GM12878 (cell line): Measurements from ENCODE around the gene PRPF38A.

ENCODE experiments used
- CHD1 ChIP-seq: IDR thresholded peaks from 2 replicates; pipeline ENCODE4 v1.6.1; 2012; ENCODE audit warnings: low read depth, low read length, improper control_type of control experiment
- CTCF ChIP-seq, 3 experiments: IDR thresholded peaks in 2 of 3; conservative IDR thresholded peaks in 1 of 3; 2 replicates each; pipeline ENCODE4 v1.5.1; 2011; ENCODE audit warnings: low read depth in 3 of 3, low read length in 3 of 3, mild to moderate bottlenecking in 3 of 3, control low read depth in 2 of 3, moderate library complexity in 2 of 3, inconsistent platforms in 1 of 3, mixed read lengths in 1 of 3; ENCODE audit not compliant: control insufficient read depth in 2 of 3, insufficient read depth in 1 of 3; ENCODE audit errors: extremely low read depth in 1 of 3
- EZH2 ChIP-seq: IDR thresholded peaks from 2 replicates; pipeline ENCODE4 v1.6.1; 2012; ENCODE audit warnings: low read depth, mild to moderate bottlenecking, control low read depth, inconsistent platforms, low read length, borderline replicate concordance; ENCODE audit not compliant: control insufficient read depth
- NFXL1 ChIP-seq: fragments of 450-650 bp; IDR thresholded peaks from 2 replicates; pipeline ENCODE4 v1.6.1; 2017; ENCODE audit warnings: antibody characterized with exemption, mild to moderate bottlenecking, borderline replicate concordance
- POLR2A ChIP-seq: IDR thresholded peaks from 2 replicates; pipeline ENCODE4 v1.6.1; 2011; ENCODE audit warnings: low read depth, mild to moderate bottlenecking, low read length
- POLR2AphosphoS5 ChIP-seq: IDR thresholded peaks from 2 replicates; pipeline ENCODE4 v1.6.1; 2011; ENCODE audit warnings: mild to moderate bottlenecking, low read length, inconsistent platforms
- SREBF2 ChIP-seq: IDR thresholded peaks from 2 replicates; pipeline ENCODE4 v1.6.1; 2012; ENCODE audit warnings: mild to moderate bottlenecking, low read length
- YY1 ChIP-seq: IDR thresholded peaks from 2 replicates; pipeline ENCODE4 v1.6.1; 2011; ENCODE audit warnings: low read depth, mild to moderate bottlenecking, low read length

GRCh38 chr1:52420713-52421112, 16.3 kb downstream of the PRPF38A start:
- no peak for TF ChIP-seq EZH2
- TF ChIP-seq CTCF (IDR thresholded peaks at IDR 0.05 in 2 of 3, conservative IDR thresholded peaks at IDR 0.05 in 1 of 3; ENCODE audit: control insufficient read depth in 2 of 3, extremely low read depth in 1 of 3, insufficient read depth in 1 of 3, low read depth in 3 of 3, low read length in 3 of 3): no peak
- TF ChIP-seq CHD1: no peak
- TF ChIP-seq SREBF2: no peak
- TF ChIP-seq NFXL1: no peak
- TF ChIP-seq POLR2A: no peak
- no peak for TF ChIP-seq YY1
- no peak for TF ChIP-seq POLR2AphosphoS5
